HG02943 (cell line): ENCODE data around the gene ACOT13.
"Not testable (repeated sequence)": the region's sequence is repeated elsewhere in the genome, so short reads cannot be mapped to it uniquely, and the experiment has no call there.

Source experiments
- ATAC-seq: cut with Tn5 transposase; IDR thresholded peaks from one replicate; pipeline ENCODE4 v1.9.1; 2021; ENCODE audit warnings: mild to moderate bottlenecking, low read depth, moderate library complexity; ENCODE audit not compliant: unreplicated experiment

Gene ACOT13

DNA sequence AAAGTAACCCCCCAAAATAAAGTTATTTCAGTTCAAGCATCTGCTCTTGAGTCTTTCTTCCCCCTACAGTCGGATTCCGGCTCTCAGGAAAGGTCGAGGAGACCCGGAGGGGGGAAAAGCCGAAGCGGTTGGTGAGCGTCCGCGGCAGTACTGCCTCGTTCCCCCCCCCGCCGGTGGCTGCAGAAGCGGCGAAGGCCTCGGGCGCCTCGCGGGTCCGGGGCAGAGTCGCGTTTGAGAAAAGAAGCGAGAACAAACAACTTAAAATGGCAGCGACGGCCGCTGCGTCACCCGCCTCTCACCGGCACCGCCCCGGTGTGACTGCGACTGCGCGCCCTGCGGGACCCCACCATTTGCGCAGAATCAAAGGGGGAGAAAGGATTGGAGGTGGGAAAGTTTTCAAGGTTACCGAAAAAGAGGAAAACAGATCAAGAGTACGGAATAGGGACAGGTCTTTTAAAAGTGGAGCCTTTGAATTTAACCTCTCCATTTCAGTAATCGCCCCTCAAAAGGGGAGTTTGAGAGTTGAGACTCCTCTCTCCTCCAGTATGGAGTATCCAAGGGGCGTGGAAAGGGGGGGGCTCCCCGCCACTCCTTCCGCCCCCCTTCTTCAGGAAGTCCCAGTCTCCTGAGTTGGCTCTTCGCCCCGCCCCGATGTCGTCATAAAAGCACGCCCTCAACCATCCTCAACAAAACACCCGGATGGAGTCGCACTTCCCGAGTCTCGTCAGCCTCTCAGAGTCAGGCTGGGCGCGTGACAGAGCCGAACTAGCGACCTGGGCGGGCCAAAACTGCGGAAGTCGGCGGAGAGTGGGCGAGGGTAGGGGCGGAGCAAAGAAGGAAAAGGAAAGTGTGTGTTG is 54.0 kb downstream of the ACOT13 start:
- peak; percentile 86 for ATAC-seq

DNA sequence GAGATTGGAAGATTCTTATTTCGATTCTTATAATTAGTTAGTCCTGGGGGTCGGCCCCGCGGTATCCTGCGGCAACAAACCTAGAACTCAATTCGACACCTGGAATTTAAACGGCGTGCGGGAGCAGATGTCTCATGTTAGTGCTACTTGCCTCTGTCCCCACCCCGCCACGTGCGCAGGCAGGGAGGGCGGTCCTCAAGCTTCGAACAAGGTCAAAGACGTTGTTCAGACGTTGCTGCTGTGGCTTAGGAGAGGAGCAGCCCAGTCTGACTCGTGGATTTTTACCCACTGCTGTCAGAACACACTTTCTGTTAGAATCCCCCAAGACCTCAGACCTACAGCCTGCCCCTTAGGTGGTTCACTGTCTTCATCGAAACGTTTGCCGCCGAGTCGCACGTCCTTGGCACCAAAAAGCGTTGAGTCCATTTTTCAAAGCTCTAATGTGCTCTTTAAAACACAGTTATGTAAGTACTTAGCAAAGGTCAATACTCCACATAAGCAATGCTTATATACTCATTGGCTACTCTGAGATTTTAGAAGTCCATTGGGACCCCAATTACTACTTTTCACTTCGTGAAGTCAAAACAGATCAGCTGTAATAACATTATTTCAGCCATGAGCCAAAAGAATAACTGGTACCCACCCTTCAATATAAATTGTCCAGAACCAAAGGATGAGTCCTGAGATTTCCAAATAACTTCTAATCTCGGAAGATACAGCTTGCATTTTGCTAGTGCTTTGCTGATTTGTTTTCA is 54.8 kb downstream of the ACOT13 start:
- peak; percentile 44 for ATAC-seq

DNA sequence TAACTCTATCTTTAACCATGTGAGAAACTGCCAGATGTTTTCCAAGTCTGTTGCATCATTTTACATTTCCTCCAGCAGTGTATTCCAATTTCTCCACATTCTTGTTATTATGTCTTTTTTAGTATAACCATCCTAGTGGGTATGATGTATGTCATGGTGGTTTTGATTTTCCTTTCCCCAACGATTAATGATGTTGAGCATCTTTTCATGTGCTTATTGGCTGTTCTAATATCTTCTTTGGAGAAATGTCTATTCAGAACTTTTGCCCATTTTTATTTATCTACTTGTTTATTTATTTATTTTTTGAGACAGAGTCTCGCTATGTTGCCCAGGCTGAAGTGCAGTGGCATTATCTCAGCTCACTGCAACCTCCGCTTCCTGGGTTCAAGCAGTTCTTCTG is 56.4 kb downstream of the ACOT13 start:
- no peak for ATAC-seq

DNA sequence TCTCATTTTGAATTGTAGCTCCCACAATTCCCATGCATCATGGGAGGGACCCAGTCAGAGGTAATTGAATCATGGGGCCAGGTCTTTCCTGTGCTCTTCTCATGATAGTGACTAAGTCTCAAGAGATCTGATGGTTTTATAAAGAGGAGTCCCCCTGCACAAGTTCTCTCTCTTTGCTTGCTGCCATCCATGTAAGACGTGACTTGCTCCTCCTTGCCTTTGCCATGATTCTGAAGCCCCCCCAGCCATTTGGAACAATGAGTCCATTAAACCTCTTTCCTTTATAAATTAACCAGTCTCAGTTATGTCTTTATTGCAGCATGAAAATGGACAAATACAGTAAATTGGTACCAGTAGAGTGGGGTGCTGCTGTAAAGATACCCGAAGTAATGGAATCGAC is 63.8 kb downstream of the ACOT13 start:
- not testable (repeated sequence) for ATAC-seq

DNA sequence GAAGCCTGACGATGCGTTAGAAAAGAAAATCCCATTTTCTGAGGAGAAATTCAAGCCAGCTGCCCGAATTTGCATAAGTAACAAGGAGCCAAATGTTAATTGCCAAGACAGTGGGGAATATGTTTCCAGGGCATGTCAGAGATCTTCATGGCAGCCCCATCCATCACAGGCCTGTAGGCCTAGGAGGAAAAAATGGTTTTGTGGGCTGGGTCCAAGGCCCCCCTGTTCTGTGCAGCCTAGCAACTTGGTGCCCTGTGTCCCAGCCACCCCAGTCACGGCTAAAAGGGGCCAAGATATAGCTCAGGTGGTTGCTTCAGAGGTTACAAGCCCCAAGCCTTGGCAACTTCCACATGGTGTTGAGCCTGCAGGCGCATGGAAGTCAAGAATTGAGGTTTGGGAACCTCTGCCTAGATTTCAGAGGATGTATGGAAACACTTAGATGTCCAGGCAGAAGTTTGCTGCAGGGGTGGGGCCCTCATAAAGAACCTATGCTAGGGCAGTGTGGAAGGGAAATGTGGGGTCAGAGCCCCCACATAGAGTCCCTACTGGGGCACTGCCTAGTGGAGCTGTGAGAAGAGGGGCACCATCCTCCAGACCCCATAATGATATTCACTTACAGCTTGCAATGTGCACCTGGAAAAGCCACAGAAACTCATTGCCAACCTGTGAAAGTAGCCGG is 64.7 kb downstream of the ACOT13 start:
- ATAC-seq = not testable (repeated sequence)

DNA sequence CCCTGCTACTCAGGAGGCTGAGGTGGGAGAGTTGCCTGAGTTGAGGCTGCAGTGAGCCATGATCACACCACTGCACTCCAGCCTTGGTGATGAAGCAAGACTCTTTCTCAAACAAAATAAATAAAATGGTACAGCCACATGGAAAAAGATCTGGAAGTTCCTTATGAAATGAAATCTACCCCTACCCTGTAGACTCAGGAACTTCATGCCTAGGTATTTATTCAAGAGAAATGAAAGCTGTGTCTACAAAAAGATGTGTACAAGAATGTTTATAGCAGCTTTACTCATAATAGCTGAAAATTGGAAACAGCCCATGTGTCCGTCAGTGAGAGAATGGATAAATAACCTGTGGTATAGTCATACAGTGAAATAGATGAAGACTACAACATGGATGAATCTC is 67.3 kb downstream of the ACOT13 start:
- ATAC-seq = no peak

DNA sequence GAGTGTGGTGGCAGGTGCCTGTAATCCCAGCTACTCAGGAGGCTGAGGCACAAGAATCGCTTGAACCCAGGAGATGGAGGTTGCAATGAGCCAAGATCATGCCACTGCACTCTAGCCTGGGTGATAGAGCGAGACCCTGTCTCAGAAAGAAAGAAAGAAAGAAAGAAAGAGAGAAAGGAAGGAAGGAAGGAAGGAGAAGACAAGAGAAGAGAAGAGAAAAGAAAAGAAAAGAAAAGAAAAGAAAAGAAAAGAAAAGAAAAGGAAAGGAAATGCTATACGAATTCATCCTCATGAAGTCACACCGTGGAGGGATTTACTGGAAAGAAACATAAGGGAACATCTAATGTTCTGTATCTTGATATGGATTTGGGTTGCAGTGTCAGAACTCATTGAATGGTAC is 67.8 kb downstream of the ACOT13 start:
- not testable (repeated sequence) for ATAC-seq

DNA sequence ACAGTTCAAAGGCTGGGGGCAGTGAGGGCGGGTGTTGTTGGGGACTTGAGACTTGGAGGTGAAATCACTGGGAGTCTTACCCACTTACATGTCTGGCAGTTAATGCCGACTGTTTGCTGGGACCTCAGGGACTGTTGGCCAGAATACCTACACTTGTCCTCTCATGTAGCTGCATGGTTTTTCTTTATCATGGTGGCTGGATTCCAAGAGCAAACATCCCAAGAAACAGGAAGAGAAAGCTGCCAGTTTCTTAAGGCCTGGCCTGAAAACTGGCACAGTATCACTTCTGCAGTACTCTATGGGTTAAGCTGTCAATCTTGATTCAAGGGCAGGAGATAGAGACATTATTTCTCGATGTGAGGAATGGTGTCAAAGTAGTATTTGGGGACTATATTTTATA is 71.9 kb downstream of the ACOT13 start:
- ATAC-seq = no peak

DNA sequence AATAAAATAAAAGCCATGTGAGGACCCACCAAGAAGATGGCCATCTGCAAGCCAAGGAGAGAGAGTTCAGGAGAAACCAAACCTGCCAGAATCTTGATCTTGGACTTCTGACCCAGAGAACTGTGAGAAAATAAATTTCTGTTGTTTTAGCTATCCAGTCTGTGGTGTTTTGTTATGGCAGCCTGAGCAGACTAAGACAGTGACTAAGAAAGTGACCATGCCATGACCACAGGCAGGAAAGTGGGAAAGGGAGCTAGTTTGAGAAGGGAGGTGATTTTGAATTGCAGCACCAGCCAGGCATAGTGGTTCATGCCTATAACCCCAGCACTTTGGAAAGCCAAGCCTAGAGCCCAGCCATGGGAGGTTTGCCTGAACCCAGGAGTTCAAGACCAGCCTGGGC is 74.0 kb downstream of the ACOT13 start:
- ATAC-seq = no peak

DNA sequence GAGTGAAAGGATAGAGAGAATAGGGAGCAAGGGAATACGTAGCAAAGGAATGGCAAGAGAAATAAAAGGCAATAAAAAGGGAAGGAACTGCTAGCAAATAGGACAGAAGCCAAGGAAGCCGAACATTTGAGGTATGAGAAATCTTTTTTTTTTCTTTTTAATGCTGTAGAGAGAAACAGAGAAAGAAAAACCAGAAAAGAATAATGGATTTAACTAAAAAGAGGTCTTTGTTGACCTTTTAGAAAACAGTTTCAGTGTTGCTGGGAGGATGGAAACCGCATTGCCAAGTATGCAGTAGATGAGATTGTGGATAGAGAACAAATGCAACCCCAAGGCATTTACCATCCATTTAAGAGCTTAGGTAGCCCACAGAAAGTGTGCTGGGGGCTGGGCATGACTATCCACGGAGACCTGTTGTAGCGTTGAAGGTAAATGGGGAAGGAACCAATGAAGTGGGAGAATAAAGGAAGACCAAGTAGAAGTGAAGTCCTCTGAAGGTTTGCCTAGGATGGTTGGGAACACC is 75.4 kb downstream of the ACOT13 start:
- no peak for ATAC-seq

DNA sequence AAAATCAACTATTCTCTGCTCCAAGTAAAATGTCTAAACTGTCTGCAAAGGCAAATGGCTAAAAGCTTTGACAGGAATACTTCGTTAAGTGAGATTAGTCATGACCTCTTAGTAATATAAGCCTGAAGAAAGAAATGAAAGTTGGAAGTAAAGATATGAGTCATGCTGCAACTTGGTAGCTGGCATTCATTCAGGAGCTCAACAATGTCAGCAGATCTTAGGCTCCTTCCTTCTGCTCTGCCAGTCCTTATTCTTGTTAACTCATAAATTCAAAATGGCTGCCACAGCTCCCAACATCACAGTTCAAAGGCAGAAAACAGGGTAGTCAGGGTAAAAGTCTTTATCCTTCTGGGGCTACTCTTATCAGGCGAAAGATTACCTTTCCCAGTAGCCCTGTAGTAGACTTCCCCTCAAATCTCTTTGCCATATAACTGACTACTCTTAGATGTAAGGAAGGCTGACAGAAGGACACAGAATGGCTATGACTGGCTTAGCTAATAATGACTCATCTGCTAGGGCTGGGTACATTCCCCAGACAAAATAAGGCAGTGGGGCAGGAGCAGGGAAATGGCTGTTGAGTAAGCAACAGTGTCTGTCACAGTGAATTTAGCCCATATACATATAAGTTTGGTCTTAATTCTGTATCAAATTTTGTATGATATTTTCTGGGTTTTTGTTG is 76.5 kb downstream of the ACOT13 start:
- peak; percentile 75 for ATAC-seq

DNA sequence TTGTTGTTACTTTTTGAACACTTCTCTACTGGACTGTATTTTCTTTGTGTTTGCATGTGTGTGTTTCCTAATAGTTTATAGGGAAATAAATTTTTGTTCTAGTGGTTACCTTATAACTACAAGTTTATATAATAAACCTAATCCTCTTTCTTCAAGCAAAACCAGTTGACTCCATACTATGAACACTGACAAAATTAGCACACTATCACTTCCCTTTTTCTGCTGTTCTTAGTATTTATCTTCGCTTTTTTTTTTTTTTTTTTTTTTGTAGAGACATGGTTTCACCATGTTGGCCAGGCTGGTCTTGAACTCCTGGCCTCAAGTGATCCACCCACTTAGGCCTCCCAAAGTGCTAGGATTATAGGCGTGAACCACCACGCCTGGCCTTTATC is 77.1 kb downstream of the ACOT13 start:
- ATAC-seq = no peak

DNA sequence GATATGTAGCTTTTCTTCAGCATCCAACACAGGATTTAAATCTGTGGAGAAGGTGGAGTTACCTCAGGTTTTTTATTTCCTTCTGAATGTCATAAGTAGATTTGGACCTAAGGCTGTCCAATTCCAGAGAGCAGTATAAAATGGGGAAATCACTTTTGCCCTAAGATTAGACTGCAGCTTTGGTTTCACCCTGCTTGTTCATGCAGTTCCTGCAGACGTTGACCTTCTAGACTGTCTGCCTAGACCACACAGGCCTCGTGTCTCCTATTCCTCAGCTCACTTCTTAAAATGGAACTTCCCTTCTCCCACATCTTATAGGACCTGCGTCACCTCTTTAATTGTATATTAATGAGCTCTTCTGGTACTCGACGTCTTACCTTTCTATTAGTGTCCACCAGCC is 78.0 kb downstream of the ACOT13 start:
- no peak for ATAC-seq

DNA sequence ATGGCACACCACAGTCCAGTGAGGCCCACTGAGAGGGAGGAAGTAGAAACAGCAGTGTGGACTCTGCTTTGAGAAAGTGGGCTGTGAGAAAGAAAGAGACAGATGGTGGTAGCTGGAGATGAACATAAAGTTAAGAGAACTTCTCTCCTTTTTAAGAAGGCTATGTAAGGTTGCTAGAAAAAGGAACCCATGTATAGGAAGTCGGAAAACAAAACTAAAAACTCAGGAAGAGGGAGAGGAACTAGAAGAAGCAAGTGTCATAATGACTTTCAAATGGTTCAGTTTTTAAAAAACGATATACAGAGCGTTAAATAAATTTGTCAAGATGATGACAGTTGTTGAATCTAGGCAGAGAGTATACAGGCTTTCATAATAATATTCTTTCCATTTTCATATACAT is 82.4 kb downstream of the ACOT13 start:
- ATAC-seq = no peak

DNA sequence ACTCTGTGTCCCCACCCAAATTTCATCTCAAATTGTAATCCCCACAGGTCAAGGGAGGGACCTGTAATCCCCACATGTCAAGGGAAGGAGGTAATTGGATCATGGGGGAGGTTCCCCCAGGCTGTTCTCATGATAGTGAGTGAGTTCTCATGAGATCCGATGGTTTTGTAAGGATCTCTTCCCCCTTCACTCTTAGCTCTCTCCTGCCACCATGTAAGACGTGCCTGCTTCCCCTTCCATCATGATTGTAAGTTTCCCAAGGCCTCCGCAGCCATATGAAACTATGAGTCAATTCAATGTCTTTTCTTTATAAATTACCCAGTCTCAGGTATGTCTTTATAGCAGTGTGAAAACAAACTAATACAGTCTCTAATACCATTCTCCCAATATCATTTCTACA is 84.0 kb downstream of the ACOT13 start:
- ATAC-seq = not testable (repeated sequence)

DNA sequence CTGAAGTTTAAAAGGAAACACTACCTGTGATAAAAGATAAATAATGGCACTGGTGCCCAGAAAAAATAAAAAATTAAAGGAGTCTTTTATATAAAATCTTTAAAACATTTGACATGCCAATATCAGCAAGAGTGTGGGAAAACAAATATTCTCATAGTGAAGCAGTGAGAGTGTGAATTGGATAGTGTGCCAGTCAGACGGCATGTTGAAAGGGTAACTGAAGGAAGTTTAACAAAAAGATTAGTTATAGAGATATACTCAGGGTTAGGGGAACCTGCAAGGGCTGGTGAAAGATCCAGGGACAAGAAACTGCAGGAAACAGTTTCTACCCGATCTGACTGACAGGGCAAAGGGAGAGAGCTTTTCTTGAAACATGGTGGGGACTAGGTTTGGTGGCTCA is 85.6 kb downstream of the ACOT13 start:
- ATAC-seq = no peak

DNA sequence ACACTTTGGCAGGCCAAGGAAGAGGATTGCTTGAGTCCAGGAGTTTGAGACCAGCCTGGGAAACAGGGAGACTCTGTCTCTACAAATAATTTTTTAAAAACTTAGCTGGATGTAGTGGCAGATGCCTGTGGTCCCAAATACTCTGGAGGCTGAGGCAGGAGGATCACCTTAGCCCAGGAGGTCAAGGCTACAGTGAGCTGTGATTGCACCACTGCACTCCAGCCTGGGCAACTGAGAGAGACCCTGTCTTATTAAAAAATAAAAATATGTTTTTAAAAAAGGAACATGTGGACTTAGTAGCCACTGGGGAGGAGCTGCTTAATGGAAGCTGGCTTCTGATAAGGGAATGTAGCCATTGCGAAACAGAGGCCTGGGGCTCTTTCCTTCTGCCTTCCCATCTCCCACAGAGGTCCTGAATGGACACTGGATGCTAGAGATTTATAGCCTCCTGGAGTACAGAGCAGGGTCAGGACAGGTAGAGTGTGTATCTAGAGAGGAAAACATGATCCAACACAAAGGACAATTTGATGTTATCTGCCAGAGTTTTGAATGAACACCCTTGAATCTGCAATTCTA is 86.1 kb downstream of the ACOT13 start:
- no peak for ATAC-seq

DNA sequence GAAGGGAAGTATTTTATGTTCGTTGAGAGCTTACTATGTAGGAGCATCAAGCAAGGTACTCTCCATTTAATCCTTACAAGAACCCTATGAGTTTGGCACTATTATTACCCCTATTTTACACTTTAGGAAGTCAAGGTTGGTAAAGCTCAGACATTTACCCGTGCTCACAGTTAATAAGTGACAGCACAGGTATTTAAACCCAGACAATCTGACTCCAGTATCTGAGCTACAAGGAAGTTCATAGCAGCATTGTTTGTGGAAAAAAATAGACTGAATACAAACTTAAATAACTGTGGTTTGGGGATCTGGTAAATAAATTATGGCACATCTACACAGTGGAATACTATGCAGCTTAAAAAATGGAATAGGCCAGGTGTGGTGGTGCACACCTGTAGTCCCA is 86.7 kb downstream of the ACOT13 start:
- ATAC-seq = no peak

DNA sequence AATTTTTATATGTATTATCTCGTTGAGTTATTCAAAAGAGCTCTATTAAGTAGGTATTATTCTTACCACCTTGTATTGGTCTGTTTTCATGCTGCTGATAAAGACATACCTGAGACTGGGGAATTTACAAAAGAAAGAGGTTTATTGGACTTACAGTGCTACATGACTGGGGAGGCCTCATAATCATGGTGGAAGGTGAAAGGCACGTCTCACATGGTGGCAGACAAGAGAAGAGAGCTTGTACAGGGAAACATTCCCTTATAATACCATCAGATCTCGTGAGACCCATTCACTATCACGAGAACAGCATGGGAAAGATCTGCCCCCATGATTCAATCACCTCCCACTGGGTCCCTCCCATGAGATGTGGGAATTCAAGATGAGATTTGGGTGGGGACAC is 87.5 kb downstream of the ACOT13 start:
- not testable (repeated sequence) for ATAC-seq
